22Rv1 (cell line): ENCODE data around the gene TGIF2.

Source experiments
- CTCF ChIP-seq: fragments of 450-650 bp; IDR thresholded peaks from 2 replicates; pipeline ENCODE4 v1.5.1; 2017; ENCODE audit warnings: mild to moderate bottlenecking
- ZFX ChIP-seq: fragments of 450-650 bp; IDR thresholded peaks from 2 replicates; pipeline ENCODE4 v1.6.1; 2017; ENCODE audit warnings: antibody characterized with exemption, borderline replicate concordance

- no peak for TF ChIP-seq CTCF
- no peak for TF ChIP-seq ZFX
These were observed 8.9 kb downstream of the TGIF2 start for GRCh38 chr20:36582322-36582721.
